Measurements from ENCODE around the gene RIPOR3. TPM values are rescaled to one million over a fixed set of nuclear protein-coding genes. Genes with fewer than 3 reads are reported as not detected.

The RIPOR3 gene
- total and polyA plus RNA-seq, 9 of the 15 experiments (the other 6 are each of a cell fraction or from before 2014, with no cell fraction given) = 3.3 to 62.7 (median 21.4) TPM

GRCh38 chr20:50666709-50667298, 24.5 kb downstream of the RIPOR3 start (continued):
- TF ChIP-seq TCF7L2 (IDR thresholded peaks at IDR 0.05; ENCODE audit: low read depth, low read length) = no peak
- TF ChIP-seq SREBF1 (IDR thresholded peaks at IDR 0.05; ENCODE audit: borderline replicate concordance, low read depth, low read length) = no peak
- TF ChIP-seq, protein P1, sequence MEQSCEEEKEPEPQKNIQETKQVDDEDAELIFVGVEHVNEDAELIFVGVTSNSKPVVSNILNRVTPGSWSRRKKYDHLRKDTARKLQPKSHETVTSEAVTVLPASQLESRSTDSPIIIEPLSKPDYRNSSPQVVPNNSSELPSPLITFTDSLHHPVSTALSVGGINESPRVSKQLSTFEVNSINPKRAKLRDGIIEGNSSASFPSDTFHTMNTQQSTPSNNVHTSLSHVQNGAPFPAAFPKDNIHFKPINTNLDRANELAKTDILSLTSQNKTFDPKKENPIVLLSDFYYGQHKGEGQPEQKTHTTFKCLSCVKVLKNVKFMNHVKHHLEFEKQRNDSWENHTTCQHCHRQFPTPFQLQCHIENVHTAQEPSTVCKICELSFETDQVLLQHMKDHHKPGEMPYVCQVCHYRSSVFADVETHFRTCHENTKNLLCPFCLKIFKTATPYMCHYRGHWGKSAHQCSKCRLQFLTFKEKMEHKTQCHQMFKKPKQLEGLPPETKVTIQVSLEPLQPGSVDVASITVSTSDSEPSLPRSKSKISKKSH (CRISPR knock-in tag; IDR thresholded peaks at IDR 0.05) = no peak
- TF ChIP-seq, protein P2, sequence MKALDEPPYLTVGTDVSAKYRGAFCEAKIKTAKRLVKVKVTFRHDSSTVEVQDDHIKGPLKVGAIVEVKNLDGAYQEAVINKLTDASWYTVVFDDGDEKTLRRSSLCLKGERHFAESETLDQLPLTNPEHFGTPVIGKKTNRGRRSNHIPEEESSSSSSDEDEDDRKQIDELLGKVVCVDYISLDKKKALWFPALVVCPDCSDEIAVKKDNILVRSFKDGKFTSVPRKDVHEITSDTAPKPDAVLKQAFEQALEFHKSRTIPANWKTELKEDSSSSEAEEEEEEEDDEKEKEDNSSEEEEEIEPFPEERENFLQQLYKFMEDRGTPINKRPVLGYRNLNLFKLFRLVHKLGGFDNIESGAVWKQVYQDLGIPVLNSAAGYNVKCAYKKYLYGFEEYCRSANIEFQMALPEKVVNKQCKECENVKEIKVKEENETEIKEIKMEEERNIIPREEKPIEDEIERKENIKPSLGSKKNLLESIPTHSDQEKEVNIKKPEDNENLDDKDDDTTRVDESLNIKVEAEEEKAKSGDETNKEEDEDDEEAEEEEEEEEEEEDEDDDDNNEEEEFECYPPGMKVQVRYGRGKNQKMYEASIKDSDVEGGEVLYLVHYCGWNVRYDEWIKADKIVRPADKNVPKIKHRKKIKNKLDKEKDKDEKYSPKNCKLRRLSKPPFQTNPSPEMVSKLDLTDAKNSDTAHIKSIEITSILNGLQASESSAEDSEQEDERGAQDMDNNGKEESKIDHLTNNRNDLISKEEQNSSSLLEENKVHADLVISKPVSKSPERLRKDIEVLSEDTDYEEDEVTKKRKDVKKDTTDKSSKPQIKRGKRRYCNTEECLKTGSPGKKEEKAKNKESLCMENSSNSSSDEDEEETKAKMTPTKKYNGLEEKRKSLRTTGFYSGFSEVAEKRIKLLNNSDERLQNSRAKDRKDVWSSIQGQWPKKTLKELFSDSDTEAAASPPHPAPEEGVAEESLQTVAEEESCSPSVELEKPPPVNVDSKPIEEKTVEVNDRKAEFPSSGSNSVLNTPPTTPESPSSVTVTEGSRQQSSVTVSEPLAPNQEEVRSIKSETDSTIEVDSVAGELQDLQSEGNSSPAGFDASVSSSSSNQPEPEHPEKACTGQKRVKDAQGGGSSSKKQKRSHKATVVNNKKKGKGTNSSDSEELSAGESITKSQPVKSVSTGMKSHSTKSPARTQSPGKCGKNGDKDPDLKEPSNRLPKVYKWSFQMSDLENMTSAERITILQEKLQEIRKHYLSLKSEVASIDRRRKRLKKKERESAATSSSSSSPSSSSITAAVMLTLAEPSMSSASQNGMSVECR (CRISPR knock-in tag; IDR thresholded peaks at IDR 0.05) = no peak
- TF ChIP-seq, protein P3, sequence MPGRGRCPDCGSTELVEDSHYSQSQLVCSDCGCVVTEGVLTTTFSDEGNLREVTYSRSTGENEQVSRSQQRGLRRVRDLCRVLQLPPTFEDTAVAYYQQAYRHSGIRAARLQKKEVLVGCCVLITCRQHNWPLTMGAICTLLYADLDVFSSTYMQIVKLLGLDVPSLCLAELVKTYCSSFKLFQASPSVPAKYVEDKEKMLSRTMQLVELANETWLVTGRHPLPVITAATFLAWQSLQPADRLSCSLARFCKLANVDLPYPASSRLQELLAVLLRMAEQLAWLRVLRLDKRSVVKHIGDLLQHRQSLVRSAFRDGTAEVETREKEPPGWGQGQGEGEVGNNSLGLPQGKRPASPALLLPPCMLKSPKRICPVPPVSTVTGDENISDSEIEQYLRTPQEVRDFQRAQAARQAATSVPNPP (IDR thresholded peaks at IDR 0.05; ENCODE audit: borderline replicate concordance, insufficient read depth, insufficient read length) = no peak
- TF ChIP-seq, protein P4, sequence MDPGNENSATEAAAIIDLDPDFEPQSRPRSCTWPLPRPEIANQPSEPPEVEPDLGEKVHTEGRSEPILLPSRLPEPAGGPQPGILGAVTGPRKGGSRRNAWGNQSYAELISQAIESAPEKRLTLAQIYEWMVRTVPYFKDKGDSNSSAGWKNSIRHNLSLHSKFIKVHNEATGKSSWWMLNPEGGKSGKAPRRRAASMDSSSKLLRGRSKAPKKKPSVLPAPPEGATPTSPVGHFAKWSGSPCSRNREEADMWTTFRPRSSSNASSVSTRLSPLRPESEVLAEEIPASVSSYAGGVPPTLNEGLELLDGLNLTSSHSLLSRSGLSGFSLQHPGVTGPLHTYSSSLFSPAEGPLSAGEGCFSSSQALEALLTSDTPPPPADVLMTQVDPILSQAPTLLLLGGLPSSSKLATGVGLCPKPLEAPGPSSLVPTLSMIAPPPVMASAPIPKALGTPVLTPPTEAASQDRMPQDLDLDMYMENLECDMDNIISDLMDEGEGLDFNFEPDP (CRISPR knock-in tag; IDR thresholded peaks at IDR 0.05) = no peak
- no peak for TF ChIP-seq SMAD1 (IDR thresholded peaks at IDR 0.05; ENCODE audit: low read depth, low read length, partially characterized antibody)
- TF ChIP-seq BRF1 (IDR thresholded peaks at IDR 0.05; ENCODE audit: borderline replicate concordance, extremely low read depth, insufficient read length) = no peak
- TF ChIP-seq FOSL1 (tag; conservative IDR thresholded peaks at IDR 0.05) = peak; percentile 77
- 0 out of 2 replicates have a peak, but pooled peaks have one; percentile 21 for TF ChIP-seq JUN (IDR thresholded peaks at IDR 0.05; ENCODE audit: borderline replicate concordance, low read depth, low read length)
- TF ChIP-seq JUN (CRISPR knock-in tag; IDR thresholded peaks at IDR 0.05; ENCODE audit: borderline replicate concordance) = no peak
- no peak for TF ChIP-seq ZNF174 (CRISPR knock-in tag; IDR thresholded peaks at IDR 0.05)
- TF ChIP-seq THRA (IDR thresholded peaks at IDR 0.05) = no peak
- TF ChIP-seq ZNF316 (IDR thresholded peaks at IDR 0.05) = peak; percentile 82
- TF ChIP-seq CREB1 (IDR thresholded peaks at IDR 0.05) = no peak
- no peak for TF ChIP-seq CREB1 (CRISPR knock-in tag; IDR thresholded peaks at IDR 0.05)
- TF ChIP-seq PREB (CRISPR knock-in tag; IDR thresholded peaks at IDR 0.05) = no peak

All from K562 (cell line).